Hepatocyte (in vitro differentiated cells): ENCODE results near the gene ECSIT.

Experiments used
- EZH2 ChIP-seq: fragments of 200-600 bp; sonication (generic); IDR thresholded peaks from 2 replicates; pipeline ENCODE4 v1.6.1; 2016; ENCODE audit warnings: antibody characterized with exemption, mild to moderate bottlenecking, borderline replicate concordance
- TF ChIP-seq, protein P1 (sequence below): fragments of 200-600 bp; sonication (generic); IDR thresholded peaks from 2 replicates; pipeline ENCODE4 v1.5.1; 2016; ENCODE audit warnings: antibody characterized with exemption, mild to moderate bottlenecking; ENCODE audit not compliant: poor library complexity

DNA sequence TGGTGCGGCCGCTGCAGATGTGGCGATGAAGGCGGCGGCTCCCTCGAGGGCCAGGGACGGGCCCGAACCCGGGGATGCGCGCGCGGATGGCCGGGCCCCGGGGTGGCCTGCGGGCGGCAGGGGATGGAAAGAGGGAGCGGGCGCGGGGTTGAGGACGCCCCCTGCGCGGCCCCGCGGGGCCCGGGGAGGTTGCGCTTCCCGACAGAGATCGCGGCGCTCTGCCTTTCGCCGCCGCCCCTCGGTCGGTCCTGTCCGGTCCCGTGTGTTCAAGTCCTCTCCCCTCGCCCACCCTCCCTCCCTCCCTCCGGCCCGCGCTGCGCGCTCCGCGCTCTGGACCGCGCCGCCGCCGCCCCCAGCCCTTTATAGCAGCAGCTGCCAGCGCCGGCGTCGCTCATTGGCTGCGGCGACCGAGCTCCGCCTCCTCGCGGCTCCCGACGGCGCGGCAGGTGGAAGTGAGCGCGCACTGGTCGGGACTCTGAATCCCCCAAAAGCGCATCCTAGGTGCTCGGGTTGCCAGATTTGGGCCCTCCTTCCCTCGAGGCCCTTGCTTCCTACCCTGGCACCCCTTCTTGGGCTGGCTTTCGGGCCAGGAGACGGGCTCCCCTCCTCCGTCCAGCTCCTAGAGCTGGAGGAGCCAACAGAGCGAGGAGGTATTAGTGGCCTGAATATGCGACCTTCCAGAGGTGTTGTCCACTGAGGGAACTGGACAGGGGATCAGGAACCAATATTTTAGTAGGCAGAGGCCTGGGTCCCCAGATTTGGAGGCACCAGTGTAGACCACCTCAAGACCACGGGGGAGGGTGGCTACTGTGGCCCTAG, 48.0 kb downstream of the ECSIT start, which contains the start of gene ELAVL3:
- TF ChIP-seq, protein P1, sequence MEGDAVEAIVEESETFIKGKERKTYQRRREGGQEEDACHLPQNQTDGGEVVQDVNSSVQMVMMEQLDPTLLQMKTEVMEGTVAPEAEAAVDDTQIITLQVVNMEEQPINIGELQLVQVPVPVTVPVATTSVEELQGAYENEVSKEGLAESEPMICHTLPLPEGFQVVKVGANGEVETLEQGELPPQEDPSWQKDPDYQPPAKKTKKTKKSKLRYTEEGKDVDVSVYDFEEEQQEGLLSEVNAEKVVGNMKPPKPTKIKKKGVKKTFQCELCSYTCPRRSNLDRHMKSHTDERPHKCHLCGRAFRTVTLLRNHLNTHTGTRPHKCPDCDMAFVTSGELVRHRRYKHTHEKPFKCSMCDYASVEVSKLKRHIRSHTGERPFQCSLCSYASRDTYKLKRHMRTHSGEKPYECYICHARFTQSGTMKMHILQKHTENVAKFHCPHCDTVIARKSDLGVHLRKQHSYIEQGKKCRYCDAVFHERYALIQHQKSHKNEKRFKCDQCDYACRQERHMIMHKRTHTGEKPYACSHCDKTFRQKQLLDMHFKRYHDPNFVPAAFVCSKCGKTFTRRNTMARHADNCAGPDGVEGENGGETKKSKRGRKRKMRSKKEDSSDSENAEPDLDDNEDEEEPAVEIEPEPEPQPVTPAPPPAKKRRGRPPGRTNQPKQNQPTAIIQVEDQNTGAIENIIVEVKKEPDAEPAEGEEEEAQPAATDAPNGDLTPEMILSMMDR, result no peak
- no peak for TF ChIP-seq EZH2
